HUES48 (cell line): ENCODE data around the gene ATP7B.

ENCODE experiments used
- H3K27ac ChIP-seq: one replicate; pipeline ENCODE4 v1.7.0; 2013; ENCODE audit warnings: low read depth, low read length, inconsistent platforms
- H3K27me3 ChIP-seq: 2 replicates; pipeline ENCODE4 v1.6.1; 2013; ENCODE audit warnings: mild to moderate bottlenecking, low read length; ENCODE audit not compliant: control insufficient read depth, insufficient read depth
- H3K36me3 ChIP-seq: 2 replicates; pipeline ENCODE4 v1.6.1; 2013; ENCODE audit warnings: low read length; ENCODE audit not compliant: control insufficient read depth, insufficient read depth
- H3K4me1 ChIP-seq: 2 replicates; pipeline ENCODE4 v1.6.1; 2013; ENCODE audit warnings: mild to moderate bottlenecking, low read length; ENCODE audit not compliant: control insufficient read depth, insufficient read depth
- H3K4me3 ChIP-seq: 2 replicates; pipeline ENCODE4 v1.5.1; 2013; ENCODE audit warnings: mild to moderate bottlenecking, low read depth, low read length
- H3K9ac ChIP-seq: 2 replicates; pipeline ENCODE4 v1.6.1; 2013; ENCODE audit warnings: mild to moderate bottlenecking, low read depth, low read length, moderate library complexity
- H3K9me3 ChIP-seq: 2 replicates; pipeline ENCODE4 v1.6.1; 2013; ENCODE audit warnings: low read length; ENCODE audit not compliant: control insufficient read depth, insufficient read depth

Gene ATP7B

DNA sequence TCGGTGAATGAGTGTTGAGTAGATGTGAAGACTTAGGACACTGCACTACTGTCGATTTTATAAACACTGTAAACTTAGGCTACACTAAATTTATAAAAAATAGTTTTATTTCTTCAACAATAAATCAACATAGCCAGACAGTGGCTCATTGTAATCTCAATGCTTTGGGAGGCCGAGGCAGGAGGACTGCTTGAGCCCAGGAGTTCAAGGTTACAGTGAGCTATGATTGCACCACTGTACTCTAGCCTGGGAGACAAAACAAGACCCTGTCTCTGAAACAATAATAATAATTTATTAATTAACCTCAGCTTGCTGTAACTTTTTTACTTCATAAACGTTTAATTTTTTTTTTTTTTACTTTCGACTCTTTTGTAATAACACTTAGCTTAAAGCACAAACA, 34.4 kb downstream of the ATP7B start:
- H3K36me3 ChIP-seq: no peaks in the 10 kb centered on the region
- peaks cover 4% of the 10 kb centered on the region; the same call in 1 of the 2 replicates for H3K4me1 ChIP-seq
- H3K27me3 ChIP-seq: no peaks in the 10 kb centered on the region
- H3K27ac ChIP-seq: no peak overlapping the region
- no peak overlapping the region for H3K4me3 ChIP-seq
- H3K9me3 ChIP-seq: no peaks in the 10 kb centered on the region
- no peak overlapping the region for H3K9ac ChIP-seq

- no peaks in the 10 kb centered on the region for H3K27me3 ChIP-seq
- H3K36me3 ChIP-seq: no peaks in the 10 kb centered on the region
- H3K9ac ChIP-seq: no peak overlapping the region
- H3K9me3 ChIP-seq: no peaks in the 10 kb centered on the region
- peaks cover 4% of the 10 kb centered on the region; the same call in 1 of the 2 replicates for H3K4me1 ChIP-seq
- H3K27ac ChIP-seq: no peak overlapping the region
- no peak overlapping the region for H3K4me3 ChIP-seq
Measured at GRCh38 chr13:51976423-51976822, 34.8 kb downstream of the ATP7B start.

GRCh38 chr13:51974482-51974881, 36.8 kb downstream of the ATP7B start:
- Histone ChIP-seq H3K27ac (no peak overlapping the region), H3K9ac (no peak overlapping the region), H3K9me3 (no peaks in the 10 kb centered on the region), H3K27me3 (no peaks in the 10 kb centered on the region), H3K4me1 (no peaks in the 10 kb centered on the region), H3K4me3 (no peak overlapping the region), H3K36me3 (no peaks in the 10 kb centered on the region)

GRCh38 chr13:51971520-51972426, 39.5 kb downstream of the ATP7B start:
- H3K4me1 ChIP-seq: no peaks in the 10 kb centered on the region
- no peaks in the 10 kb centered on the region for H3K36me3 ChIP-seq
- H3K27me3 ChIP-seq: no peaks in the 10 kb centered on the region
- H3K27ac ChIP-seq: no peak overlapping the region
- no peak overlapping the region for H3K9ac ChIP-seq
- H3K4me3 ChIP-seq: no peak overlapping the region
- H3K9me3 ChIP-seq: no peaks in the 10 kb centered on the region

GRCh38 chr13:51970349-51970748, 40.9 kb downstream of the ATP7B start:
- no peak overlapping the region for H3K27ac ChIP-seq
- no peaks in the 10 kb centered on the region for H3K4me1 ChIP-seq
- no peak overlapping the region for H3K4me3 ChIP-seq
- H3K9me3 ChIP-seq: no peaks in the 10 kb centered on the region
- no peaks in the 10 kb centered on the region for H3K27me3 ChIP-seq
- H3K9ac ChIP-seq: no peak overlapping the region
- H3K36me3 ChIP-seq: no peaks in the 10 kb centered on the region

DNA sequence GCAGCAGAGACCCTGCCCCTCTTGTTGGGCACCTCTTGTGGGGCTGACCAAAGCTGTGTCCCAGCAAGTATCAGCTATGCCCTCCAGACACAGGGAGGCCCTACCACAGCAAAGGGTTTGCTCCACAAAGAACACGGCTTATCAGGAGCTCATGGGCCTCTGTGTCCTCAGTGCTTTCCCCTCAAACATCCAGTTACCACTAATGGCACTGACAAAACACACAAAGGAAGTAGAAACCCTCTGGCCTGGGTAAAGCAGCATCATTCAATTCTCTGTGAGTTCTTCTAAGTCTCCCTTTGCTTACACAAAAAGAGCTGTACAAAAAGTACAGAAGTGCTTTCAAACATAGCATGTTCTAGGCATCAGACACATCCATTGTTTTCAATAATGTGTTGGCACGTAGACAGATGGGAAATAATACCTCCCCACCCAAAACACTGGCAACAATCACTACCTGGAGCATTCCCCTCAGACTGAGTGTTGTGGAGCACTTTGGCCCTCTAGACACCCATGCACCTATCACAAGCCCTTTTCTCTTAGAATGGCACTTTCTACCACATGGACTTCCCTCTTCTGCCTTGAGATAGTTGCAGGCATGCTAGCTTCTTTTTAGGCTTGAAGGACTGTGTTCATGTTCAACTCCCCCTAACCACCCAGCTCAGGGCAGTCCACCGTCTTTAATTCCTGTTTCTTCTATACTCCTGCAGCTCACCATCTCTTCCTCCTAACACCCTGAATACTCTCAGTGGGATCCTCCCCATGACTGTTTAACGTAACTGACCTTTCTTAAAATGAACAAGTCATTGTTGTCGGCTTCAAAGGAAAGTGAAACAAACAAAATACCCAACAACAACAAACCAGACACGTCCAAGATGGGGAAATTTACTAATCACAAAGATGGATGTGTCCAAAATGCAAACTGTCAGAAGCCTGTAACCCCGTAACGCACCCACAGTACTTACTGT, 43.5 kb downstream of the ATP7B start:
- H3K9me3 ChIP-seq: no peaks in the 10 kb centered on the region

GRCh38 chr13:51966186-51966585, 45.1 kb downstream of the ATP7B start:
- H3K9ac ChIP-seq: no peak overlapping the region
- no peaks in the 10 kb centered on the region for H3K9me3 ChIP-seq
- H3K27ac ChIP-seq: no peak overlapping the region
- H3K36me3 ChIP-seq: no peaks in the 10 kb centered on the region
- H3K27me3 ChIP-seq: no peaks in the 10 kb centered on the region
- H3K4me3 ChIP-seq: no peak overlapping the region
- H3K4me1 ChIP-seq: no peaks in the 10 kb centered on the region

More for the DNA sequence above, 43.5 kb downstream of the ATP7B start:
- Histone ChIP-seq H3K27ac (no peak overlapping the region), H3K27me3 (no peaks in the 10 kb centered on the region), H3K4me3 (no peak overlapping the region), H3K4me1 (no peaks in the 10 kb centered on the region), H3K9ac (no peak overlapping the region), H3K36me3 (no peaks in the 10 kb centered on the region)

GRCh38 chr13:51961493-51962403, 49.5 kb downstream of the ATP7B start:
- no peaks in the 10 kb centered on the region for H3K9me3 ChIP-seq
- no peak overlapping the region for H3K9ac ChIP-seq
- no peaks in the 10 kb centered on the region for H3K4me1 ChIP-seq
- H3K4me3 ChIP-seq: no peak overlapping the region
- H3K27me3 ChIP-seq: no peaks in the 10 kb centered on the region
- H3K36me3 ChIP-seq: no peaks in the 10 kb centered on the region
- H3K27ac ChIP-seq: no peak overlapping the region

DNA sequence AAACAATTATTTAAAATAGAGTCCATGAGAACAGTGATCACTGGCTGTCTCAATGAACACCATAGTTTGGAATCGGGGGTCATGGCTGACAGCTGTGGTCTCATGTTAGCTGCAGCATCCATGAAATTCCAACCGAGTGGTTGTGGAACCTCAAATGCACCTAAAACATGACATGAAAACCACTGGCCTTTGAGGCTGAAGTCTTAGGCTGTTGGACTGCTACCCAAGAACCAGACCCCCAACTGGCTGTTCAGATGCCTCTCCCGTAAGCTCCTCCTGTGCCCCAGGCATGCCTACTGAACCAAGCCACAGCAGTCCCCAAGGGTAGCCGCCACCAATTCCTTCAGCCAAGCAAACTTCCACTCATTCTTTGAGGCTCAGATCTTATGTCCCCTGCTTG, 50.5 kb downstream of the ATP7B start:
- Histone ChIP-seq H3K4me1 (no peaks in the 10 kb centered on the region), H3K4me3 (no peak overlapping the region), H3K27me3 (no peaks in the 10 kb centered on the region), H3K9ac (no peak overlapping the region), H3K27ac (no peak overlapping the region), H3K9me3 (no peaks in the 10 kb centered on the region), H3K36me3 (no peaks in the 10 kb centered on the region)

DNA sequence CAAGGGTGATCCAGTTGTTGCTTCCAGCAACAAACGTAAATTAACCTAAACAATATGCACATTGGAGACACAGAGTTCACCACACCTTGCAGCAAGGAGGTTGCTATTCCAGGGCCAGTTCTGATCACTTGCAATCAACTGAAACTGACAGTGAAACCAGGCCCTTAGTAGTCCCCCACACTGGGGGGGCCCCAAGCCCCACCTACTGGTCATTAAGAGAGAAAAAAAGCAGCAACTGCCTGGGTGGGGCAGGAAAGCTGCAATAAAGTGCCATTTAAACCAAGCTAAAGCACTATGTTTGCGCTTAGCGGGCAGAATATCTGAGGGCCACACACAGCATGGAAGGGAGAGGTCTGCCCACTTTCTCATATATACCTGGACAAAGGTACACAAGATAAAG, 51.5 kb downstream of the ATP7B start:
- no peak overlapping the region for H3K9ac ChIP-seq
- H3K36me3 ChIP-seq: no peaks in the 10 kb centered on the region
- H3K27ac ChIP-seq: no peak overlapping the region
- no peaks in the 10 kb centered on the region for H3K9me3 ChIP-seq
- H3K27me3 ChIP-seq: no peaks in the 10 kb centered on the region
- H3K4me3 ChIP-seq: no peak overlapping the region
- H3K4me1 ChIP-seq: no peaks in the 10 kb centered on the region
